Measurements from ENCODE around the gene ERCC4.

The ERCC4 gene

DNA sequence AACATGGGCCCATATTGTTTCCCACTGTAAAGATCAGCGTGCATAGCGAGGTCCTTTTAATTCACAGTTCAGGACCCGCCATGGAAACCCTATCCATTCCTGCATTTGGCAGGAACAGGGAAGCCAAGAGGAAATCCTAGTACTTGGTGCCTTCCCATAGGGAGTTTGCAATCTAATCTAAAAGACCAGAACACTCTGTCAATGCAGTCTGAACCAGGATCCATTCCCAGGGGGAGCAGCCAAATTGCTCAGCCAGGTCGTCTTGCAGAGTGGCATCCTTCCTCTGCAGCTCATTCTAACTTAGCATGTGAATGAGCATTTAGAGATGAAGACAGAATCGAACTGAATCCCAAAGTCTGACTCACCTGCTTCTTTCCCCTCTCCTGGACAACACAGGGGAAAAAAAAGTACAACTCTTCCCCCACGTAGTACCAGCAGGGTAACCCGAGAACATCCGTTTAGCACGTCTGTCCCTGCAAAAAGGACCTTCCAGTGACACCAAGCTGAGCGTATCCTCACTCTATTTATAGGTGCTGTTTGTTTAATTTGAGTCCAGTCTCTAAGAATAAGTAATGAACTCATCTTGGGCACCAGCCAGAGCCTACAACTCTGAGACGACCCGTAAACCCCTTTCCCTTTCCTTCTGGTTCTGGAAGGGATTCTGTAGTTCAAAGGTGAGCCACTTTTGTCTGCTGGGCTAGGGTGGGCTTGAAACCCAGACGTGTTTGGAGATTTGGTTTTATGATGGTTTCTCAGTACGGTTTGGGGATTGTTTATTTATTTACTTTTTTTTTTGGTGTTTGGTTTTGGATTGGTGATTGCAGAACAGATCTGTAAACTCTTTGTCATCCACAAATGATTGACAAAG, 74.5 kb downstream of the ERCC4 start:
- DNase-seq (ENCODE audit: low spot score) = no peak

DNA sequence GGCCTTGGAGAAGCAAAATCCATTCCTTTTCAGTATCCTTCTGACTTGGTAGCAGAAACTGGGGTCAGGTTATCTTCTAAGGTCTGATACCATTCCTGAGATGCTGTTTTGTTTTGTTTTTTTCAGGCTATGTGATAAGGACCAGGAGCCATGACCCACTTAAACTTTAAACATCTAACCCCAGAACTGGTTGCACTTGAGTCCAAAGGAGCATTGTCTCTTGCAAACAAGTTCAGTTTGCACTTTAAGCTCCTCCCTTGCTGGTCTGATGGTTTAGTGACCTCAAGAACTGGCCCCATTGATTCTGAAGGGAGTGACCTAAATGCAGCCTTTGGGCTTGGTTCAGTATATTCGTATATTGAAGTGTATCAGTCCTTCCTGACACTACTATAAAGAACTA, 75.2 kb downstream of the ERCC4 start:
- no peak for DNase-seq (ENCODE audit: low spot score)

DNA sequence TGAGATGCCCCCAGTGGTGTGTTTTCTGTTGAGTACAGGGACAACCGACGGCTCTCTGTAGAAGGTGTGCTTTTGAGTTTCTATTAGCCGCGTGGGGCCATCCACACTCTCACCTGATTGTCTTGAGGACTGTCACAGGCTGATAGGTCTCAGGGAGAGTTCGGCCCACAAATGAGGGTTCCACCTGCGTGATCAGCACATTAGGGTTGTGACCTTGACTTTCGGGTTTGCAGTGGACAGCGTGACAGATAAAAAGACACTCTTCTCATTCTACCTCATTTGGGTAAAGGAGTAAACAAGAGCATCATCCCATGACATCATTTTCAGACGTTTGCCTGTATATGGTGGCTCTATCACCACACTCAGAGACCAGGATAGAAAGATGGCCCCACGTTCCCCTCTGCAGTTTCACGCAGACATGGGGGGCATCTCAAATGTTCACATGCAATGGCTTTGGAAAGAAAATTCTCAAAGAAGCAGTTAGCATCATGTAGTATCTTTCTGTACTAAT, 76.9 kb downstream of the ERCC4 start:
- DNase-seq (ENCODE audit: low spot score) = no peak

DNA sequence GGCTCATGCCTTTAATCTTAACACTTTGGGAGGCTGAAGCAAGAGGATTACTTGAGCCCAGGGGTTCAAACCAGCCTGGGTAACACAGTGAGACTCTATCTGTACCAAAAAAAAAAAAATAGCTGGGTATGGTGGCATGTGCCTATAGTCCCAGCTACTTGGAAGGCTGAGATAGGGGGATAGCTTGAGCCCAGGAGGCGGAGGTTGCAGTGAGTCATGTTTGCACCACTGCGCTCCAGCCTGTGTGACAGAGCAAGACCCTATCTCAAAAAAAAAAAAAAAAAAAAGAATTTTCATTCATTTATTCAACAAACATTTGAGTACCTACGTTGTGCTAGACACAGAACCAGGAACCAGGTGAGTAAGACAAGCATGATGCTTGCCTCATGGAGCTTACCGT, 77.6 kb downstream of the ERCC4 start:
- DNase-seq (ENCODE audit: low spot score) = no peak

DNA sequence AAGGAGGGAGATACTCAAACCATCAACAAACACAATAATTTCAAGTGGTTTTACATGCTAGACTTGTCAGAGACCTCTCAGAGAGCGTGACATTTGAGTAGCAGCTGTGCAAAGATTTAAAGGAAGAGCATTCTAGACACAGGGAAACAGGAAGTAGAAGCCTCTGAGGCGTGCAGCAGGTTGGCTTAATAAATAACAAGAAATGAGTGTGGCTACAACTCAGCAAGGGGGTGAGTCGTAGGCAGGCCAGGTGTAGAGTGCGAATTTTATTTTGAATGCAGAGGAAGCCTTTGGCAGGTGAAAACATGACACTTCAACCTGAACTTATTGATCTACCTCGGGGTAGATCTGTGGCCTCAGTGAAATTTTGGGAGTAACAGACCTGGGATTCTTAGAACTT, 78.0 kb downstream of the ERCC4 start:
- no peak for DNase-seq (ENCODE audit: low spot score)

DNA sequence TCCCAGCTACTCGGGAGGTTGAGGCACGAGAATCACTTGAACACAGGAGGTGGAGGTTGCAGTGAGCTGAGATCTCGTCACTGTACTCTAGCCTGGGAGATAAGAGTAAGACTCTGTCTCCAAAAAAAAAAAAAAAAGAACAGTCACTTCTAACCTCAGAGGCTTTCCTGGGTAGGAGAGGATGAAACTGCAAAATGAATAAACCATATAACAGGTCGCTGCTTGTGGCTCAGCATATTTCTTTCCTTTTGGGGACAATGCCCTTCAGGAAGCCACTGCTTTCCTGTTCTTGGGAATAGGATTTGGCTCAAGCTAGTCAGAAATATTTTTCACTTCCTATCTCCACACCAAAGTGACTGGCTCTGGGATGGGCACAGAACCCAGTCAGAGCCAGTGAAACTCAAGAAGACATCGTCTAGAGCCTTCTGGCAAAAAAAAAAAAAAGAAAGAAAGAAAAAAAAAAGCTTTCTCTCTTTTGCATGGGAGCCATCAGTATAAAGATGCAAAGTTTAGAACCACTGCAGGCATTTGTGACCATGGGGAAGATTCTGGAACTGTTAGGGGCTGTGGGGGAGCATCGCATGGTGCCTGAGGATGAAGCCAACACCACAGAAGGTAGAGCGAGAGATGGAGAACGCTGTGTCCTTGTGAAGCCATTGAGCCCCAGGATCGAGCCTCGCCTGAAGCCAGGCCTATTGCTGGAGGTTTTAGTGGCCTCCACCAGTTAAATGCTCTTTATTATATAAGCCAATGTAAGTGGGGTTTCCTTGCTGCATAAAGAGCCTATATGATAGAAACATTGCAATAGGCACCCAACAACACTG, 79.3 kb downstream of the ERCC4 start:
- no peak for DNase-seq (ENCODE audit: low spot score)

DNA sequence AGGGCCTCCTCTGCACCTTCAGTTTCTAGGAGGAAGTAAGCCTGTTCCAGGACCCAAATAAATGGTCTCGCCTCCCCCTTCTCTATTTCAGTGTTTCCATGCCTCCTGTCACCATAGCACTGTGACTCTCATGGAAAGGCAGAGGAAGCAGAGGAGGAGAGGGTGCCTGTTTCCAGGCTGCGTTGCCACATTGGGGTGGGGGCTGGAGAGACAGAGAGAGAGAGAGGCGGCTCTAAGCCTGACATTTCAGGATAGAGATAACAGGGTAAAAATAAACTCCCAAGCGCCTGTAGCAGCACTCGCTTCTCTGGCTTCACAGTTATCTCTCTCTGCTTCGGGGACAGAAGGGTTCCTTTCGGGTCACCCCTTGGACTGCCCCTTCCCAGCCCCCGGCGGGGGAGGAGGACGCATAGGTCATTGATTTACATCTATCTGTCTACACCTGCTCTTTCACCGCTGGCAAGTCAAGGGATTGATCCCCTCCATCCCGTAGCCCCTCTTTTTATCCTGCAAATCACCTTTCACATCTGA, 80.0 kb downstream of the ERCC4 start:
- DNase-seq (ENCODE audit: low spot score) = no peak

DNA sequence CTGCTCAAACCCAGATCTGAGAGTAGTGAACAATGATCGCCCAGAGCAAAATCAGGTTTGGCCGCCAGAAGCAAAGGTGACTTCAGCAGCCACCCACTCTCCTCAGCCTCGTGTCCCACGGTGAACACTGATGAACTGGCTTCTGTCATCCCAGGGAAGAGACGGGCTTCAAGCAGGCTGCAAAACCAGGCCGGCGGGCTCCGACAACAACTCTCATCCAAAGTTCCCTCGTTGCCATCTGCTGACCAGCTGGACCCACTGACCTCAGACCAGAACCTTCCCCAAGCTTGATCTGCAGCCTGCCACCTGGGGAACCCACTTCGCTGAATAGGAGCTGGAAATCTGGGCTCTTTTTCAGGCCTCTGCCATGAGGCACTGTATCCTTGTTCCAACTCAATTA, 81.6 kb downstream of the ERCC4 start:
- DNase-seq (ENCODE audit: low spot score) = no peak
